Peyer's patch (tissue), 4 donors: ENCODE data around the gene NECAB2. TPM values are rescaled to one million over a fixed set of nuclear protein-coding genes. Genes with fewer than 3 reads are reported as not detected.

ENCODE experiments used
- DNase-seq, 3 donors: peaks; one replicate each; pipeline ENCODE4 v3.0.0-alpha.2; 2017 to 2019
- H3K27ac ChIP-seq, 4 donors: fragments of 200-600 bp; sonication (generic); one replicate each; pipeline ENCODE4 v1.5.1; 2016 to 2019
- H3K27me3 ChIP-seq, 2 donors: fragments of 200-600 bp; sonication (generic); one replicate each; pipeline ENCODE4 v1.5.1; 2019
- H3K36me3 ChIP-seq, 3 donors: fragments of 200-600 bp; sonication (generic); one replicate each; pipeline ENCODE4 v1.5.1; 2016 to 2019
- H3K4me1 ChIP-seq, 4 donors: fragments of 200-600 bp; sonication (generic); one replicate each; pipeline ENCODE4 v1.5.1; 2016 to 2019
- H3K4me3 ChIP-seq, 4 donors: fragments of 200-600 bp; sonication (generic); 1 replicate in 3 of 4; 2 replicates in 1 of 4; pipeline ENCODE4 v1.5.1; 2016 to 2019; ENCODE audit warnings: mild to moderate bottlenecking in 1 of 4
- H3K9me3 ChIP-seq, 4 donors: fragments of 200-600 bp; sonication (generic); one replicate each; pipeline ENCODE4 v1.5.1; 2016 to 2019; ENCODE audit warnings: mild to moderate bottlenecking in 1 of 4
- CTCF ChIP-seq, 6 experiments: fragments of 450-650 bp in 4 of 6; fragments of 200-600 bp in 2 of 6; sonication (generic) in 1 of 6; IDR thresholded peaks; one replicate each; pipeline ENCODE4 v1.5.1; 2017 to 2019; ENCODE audit warnings: antibody characterized with exemption in 6 of 6, mild to moderate bottlenecking in 3 of 6, moderate library complexity in 1 of 6
- POLR2A ChIP-seq, 2 donors: fragments of 450-650 bp; IDR thresholded peaks; one replicate each; pipeline ENCODE4 v1.5.1; 2017; ENCODE audit warnings: antibody characterized with exemption in 2 of 2, mild to moderate bottlenecking in 2 of 2, moderate library complexity in 2 of 2
- total RNA-seq, 4 donors: library from RNA; depleted of rRNA; stranded (reverse); fragments of >200 nt; gene quantifications; one replicate each; pipeline ENCODE4 v1.1.0, GENCODE V29; 2016

NECAB2 gene
- total RNA-seq, 4 donors from 2014 or later = 1.2 TPM; not detected in 3

DNA sequence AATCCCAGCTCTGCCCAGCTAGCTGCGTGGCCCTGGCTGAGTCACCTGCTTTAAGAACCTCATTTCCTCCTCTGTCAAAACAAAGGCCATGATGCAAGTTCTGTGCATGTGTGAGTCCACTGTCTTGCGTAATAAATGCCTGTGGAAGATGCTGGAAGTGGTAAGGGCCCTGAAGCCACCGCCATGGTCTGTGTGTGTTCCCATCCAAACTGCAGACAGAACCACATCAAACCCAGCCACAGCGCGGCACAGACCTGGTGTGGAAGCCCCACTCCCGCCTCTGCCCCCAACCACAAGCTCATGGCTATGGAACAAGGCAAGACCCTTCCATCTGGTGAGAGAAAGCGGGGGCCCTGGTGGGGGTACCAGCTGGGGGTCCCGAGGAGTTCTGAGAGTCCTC, 26.0 kb downstream of the NECAB2 start:
- H3K4me3 ChIP-seq = no peak overlapping the region
- DNase-seq = no peak
- no peaks in the 10 kb centered on the region for H3K4me1 ChIP-seq
- H3K36me3 ChIP-seq = no peaks in the 10 kb centered on the region
- no peaks in the 10 kb centered on the region for H3K27me3 ChIP-seq
- H3K9me3 ChIP-seq = peaks cover 0 to 6% (median 0%) of the 10 kb centered on the region in 4 donors
- TF ChIP-seq CTCF (IDR thresholded peaks at IDR 0.05) = no peak
- TF ChIP-seq POLR2A (IDR thresholded peaks at IDR 0.05) = no peak
- H3K27ac ChIP-seq = no peak overlapping the region

- Histone ChIP-seq H3K9me3 (peaks cover 0 to 6% (median 0%) of the 10 kb centered on the region in 4 donors), H3K27me3 (no peaks in the 10 kb centered on the region), H3K27ac (no peak overlapping the region), H3K36me3 (no peaks in the 10 kb centered on the region), H3K4me1 (no peaks in the 10 kb centered on the region), H3K4me3 (no peak overlapping the region)
- TF ChIP-seq POLR2A (IDR thresholded peaks at IDR 0.05) (no peak), CTCF (IDR thresholded peaks at IDR 0.05) (no peak)
- DNase-seq = no peak
Observed at GRCh38 chr16:83994703-83995102, 26.7 kb downstream of the NECAB2 start.

- no peak for TF ChIP-seq CTCF (IDR thresholded peaks at IDR 0.05)
- no peak for TF ChIP-seq POLR2A (IDR thresholded peaks at IDR 0.05)
- no peak for DNase-seq
Observed at GRCh38 chr16:83995754-83996153, 27.7 kb downstream of the NECAB2 start.

DNA sequence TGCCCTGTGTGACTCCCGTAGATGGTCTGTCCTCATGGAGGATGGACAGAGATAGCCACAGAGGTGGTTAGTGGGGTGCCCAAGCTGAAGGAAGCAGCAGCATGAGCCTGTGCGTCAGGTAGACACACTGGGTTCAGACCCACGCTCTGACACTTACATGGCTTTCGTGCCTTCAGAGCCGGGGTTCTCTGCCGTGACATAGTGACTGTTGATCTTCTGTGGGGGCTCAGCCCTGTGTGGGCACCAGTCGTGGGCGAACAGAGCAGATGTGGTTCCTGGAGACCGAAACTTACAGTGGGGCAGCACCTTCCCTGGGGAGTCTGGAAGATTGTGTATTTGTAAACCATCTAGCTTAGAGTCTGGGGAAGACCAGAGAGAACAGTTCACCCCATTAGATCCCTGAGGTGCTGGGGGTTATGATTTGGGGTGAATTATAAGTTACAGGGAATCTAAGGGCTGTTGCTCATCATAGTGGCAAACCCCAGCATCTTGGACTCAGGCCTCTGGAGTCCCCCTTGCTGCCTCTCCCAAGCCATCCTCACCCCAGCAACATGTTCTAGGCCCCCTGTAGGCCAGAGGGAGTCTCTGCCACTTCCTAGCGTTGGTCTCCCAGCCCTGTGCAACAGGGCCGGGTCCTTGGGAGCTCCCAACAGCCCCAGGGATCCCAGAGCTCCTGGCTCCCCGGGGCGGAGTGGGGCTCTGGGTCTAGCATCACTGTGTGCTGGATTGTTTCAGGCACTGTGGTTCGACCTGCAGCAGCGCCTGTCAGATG, 28.6 kb downstream of the NECAB2 start:
- H3K9me3 ChIP-seq = peaks cover 0 to 6% (median 0%) of the 10 kb centered on the region in 4 donors
- no peaks in the 10 kb centered on the region for H3K27me3 ChIP-seq
- DNase-seq = no peak
- no peak overlapping the region for H3K27ac ChIP-seq
- H3K4me1 ChIP-seq = no peaks in the 10 kb centered on the region
- no peak overlapping the region for H3K4me3 ChIP-seq
- TF ChIP-seq CTCF (IDR thresholded peaks at IDR 0.05) = no peak
- no peak for TF ChIP-seq POLR2A (IDR thresholded peaks at IDR 0.05)
- H3K36me3 ChIP-seq = no peaks in the 10 kb centered on the region

More at GRCh38 chr16:83995754-83996153, 27.7 kb downstream of the NECAB2 start:
- H3K9me3 ChIP-seq = peaks cover 0 to 6% (median 0%) of the 10 kb centered on the region in 4 donors
- H3K4me3 ChIP-seq = no peak overlapping the region
- H3K27ac ChIP-seq = no peak overlapping the region
- H3K27me3 ChIP-seq = no peaks in the 10 kb centered on the region
- H3K36me3 ChIP-seq = no peaks in the 10 kb centered on the region
- H3K4me1 ChIP-seq = no peaks in the 10 kb centered on the region

DNA sequence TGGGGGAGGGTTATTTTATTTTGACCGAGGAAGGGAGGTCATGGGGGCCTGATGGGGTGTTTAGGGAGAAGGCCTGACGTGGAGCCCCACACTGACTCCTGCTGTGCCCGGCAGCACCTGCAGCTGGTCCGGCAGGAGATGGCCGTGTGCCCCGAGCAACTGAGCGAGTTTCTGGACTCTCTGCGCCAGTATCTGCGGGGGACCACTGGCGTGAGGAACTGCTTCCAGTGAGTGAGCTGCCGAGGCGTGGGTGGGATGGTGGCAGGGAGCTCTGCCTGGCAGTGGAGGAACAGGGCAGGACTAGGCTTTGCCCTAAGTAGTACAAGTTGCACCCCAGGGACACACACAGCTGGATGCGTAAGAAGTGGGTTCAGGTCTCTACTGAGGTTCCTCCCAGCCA, 30.0 kb downstream of the NECAB2 start:
- no peak for DNase-seq
- Histone ChIP-seq H3K27me3 (no peaks in the 10 kb centered on the region), H3K36me3 (no peaks in the 10 kb centered on the region), H3K4me3 (no peak overlapping the region), H3K4me1 (no peaks in the 10 kb centered on the region), H3K9me3 (peaks cover 0 to 6% (median 0%) of the 10 kb centered on the region in 4 donors), H3K27ac (no peak overlapping the region)
- TF ChIP-seq CTCF (IDR thresholded peaks at IDR 0.05) = no peak
- TF ChIP-seq POLR2A (IDR thresholded peaks at IDR 0.05) = no peak
